Measurements from ENCODE around the gene C7.
"Not testable (repeated sequence)": the region's sequence is repeated elsewhere in the genome, so short reads cannot be mapped to it uniquely, and the experiment has no call there.

The C7 gene

GRCh38 chr5:40995801-40996586 is 86.7 kb downstream of the C7 start:
- FAIRE-seq: no peak

DNA sequence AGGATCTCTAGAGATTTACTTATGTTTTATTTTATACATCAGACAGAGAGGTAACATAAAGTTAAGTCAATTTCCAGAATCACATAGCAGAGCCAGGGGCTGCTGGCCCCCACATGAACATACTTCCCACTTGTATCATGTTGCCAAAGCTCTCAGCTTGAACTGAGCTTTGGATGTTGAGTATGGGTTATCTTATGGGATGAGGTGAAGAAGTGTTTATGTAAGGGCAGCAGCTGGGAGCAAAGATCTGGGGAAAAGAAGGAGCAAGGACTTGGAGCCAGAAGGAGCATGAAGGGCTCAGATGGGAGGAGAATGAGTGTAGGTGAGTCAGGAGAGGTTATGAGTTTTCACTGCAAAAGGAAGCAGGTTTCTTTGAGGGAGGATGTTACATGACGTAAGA is 89.8 kb downstream of the C7 start:
- FAIRE-seq: no peak

DNA sequence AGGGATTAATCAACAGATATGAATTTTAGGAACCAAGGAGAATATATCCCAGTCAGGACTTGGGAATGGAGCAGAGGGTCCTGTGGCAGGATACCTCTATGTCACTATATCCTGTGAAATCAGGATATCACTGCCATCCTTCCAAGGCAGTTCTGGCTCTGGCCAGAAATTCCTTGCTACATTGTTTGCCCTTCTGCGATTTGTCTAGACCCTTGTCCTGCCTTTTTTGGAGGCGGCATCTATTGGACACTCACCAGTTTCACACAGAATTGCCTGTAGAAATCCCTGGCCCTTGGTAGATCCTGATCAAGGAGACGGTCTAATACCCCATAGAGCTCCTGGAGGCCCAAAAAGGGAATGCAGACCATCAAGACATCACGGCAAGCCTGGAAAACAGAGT is 90.7 kb downstream of the C7 start:
- no peak for FAIRE-seq

DNA sequence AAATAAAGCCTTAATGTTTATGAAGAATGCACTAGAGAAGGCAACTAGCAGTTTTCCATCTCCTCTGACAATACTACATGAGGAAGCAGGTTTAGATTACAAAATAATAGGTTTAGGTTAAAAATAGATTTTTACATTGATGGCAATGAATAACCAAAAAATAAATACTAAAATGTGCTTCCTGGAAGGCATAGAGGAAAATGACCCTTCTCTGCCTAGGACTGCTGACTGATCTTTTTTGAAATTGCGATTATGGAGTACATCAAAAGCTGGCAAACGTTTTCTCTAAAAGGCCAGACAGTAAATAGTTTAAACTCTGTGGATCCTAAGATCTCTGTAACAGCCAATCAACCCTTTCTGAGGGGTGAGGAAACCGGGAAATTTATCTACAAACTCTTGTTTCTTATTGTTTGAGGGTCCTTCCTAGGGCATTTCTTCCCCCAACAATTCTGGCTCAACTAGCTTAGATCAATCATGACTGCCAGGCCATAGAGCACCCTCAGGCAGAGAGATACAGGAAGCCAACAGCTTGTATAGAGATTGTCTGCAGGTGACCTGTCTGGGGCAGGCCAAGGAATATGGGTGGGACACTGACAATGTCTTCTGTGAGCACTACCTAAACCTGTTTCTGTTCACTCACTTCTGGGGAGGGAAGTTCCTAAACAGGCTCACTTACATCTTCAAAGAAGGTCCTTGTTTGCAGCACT is 94.5 kb downstream of the C7 start:
- no peak for FAIRE-seq

- no peak for FAIRE-seq
Measured at GRCh38 chr5:41004931-41005330, 95.6 kb downstream of the C7 start.

DNA sequence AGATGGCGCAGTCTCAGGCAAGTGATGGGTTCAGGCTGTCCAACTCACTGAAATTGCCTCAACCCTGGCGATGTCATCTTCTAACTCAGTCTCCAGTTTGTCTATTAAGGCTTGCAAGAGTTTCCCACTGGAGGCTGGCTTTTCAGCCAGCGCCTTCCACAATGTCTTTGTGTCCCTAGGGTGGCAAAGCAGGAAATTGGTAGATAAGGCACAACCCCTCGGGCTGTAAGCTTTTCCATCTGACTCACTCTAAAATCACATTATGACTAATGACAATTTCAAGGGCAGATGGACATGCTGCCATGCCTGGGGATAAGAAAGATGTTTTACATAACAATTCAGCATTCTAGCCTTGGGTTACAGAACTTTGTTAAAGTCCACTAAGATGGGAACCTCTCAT is 99.9 kb downstream of the C7 start:
- no peak for FAIRE-seq

GRCh38 chr5:41010572-41010971 is 101.3 kb downstream of the C7 start:
- no peak for FAIRE-seq

DNA sequence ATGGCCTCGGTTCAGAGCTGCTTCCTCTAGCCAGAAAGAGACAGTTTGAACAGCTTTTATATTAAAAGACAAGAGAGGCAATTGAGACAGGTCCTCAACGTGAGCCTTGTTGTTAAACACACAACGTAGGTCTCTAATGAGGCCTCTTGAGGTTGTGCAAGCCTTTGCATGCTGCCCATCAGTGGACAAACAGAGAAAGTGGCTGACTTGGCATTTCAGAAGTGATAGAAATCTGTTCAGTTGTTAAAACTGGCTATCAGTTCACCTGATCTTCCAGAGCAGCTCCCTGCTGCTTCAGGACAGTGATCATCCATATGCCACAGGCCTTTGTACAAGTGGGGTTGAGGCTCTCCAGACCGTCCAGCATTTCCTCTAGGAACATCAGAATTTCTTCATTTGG is 103.0 kb downstream of the C7 start:
- no peak for FAIRE-seq

GRCh38 chr5:41022600-41022999 is 113.3 kb downstream of the C7 start:
- not testable (repeated sequence) for FAIRE-seq
